Upper lobe of left lung (tissue), 4 donors: ENCODE results near the gene FAM171A1.

Source experiments
- CTCF ChIP-seq, 6 experiments: fragments of 450-650 bp in 4 of 6; fragments of 200-600 bp in 2 of 6; sonication (generic) in 2 of 6; IDR thresholded peaks; one replicate each; pipeline ENCODE4 v1.5.1; 2016 to 2019; ENCODE audit warnings: antibody characterized with exemption in 6 of 6
- EP300 ChIP-seq, 4 donors: sonication (generic); formaldehyde crosslinking; IDR thresholded peaks; one replicate each; pipeline ENCODE4 v1.5.1; 2017; ENCODE audit warnings: antibody characterized with exemption in 4 of 4, control low read depth in 2 of 4
- POLR2A ChIP-seq, 4 donors: fragments of 450-650 bp; IDR thresholded peaks; one replicate each; pipeline ENCODE4 v1.5.1; 2016 to 2017; ENCODE audit warnings: antibody characterized with exemption in 4 of 4, mild to moderate bottlenecking in 2 of 4
- POLR2AphosphoS5 ChIP-seq, 2 donors: sonication (generic); formaldehyde crosslinking; IDR thresholded peaks; one replicate each; pipeline ENCODE4 v1.5.1; 2017; ENCODE audit warnings: antibody characterized with exemption in 2 of 2

- TF ChIP-seq CTCF (IDR thresholded peaks at IDR 0.05) (no peak), POLR2A (IDR thresholded peaks at IDR 0.05) (no peak), EP300 (IDR thresholded peaks at IDR 0.05) (no peak), POLR2AphosphoS5 (IDR thresholded peaks at IDR 0.05) (no peak)
Observed at GRCh38 chr10:15181576-15182156, 189.4 kb downstream of the FAM171A1 start.
